DMS53 treated with DMSO at 0.1 percent for 48 hours (cell line): ENCODE results near the gene ASGR2.
"Not testable (repeated sequence)": the region's sequence is repeated elsewhere in the genome, so short reads cannot be mapped to it uniquely, and the experiment has no call there.

Experiments
- DNase-seq: peaks from one replicate; lab custom pipeline; 2025; ENCODE audit not compliant: unreplicated experiment; lab: John Stamatoyannopoulos, UW

ASGR2 gene

GRCh38 chr17:7114241-7114874, at the start of gene ASGR2:
Gene ASGR2 (minus strand): TSS chr17:7114822. CDS start chr17:7114240, 582 bp downstream.
- DNase-seq = no peak

- DNase-seq = not testable (repeated sequence)
Measured at GRCh38 chr17:7159571-7159970, 44.9 kb upstream of the ASGR2 start.

- DNase-seq = not testable (repeated sequence)
Measured at GRCh38 chr17:7158424-7158823, 43.8 kb upstream of the ASGR2 start.

GRCh38 chr17:7156342-7156940, 41.8 kb upstream of the ASGR2 start:
- no peak for DNase-seq

GRCh38 chr17:7147772-7148171, 33.1 kb upstream of the ASGR2 start:
- no peak for DNase-seq

- DNase-seq = no peak
Measured at GRCh38 chr17:7146115-7146514, 31.5 kb upstream of the ASGR2 start.

GRCh38 chr17:7144213-7144612, 29.6 kb upstream of the ASGR2 start:
- no peak for DNase-seq

- peak; percentile 50 for DNase-seq
Measured at GRCh38 chr17:7141824-7142223, 27.2 kb upstream of the ASGR2 start.

GRCh38 chr17:7139400-7139799, 24.8 kb upstream of the ASGR2 start:
- no peak for DNase-seq

GRCh38 chr17:7138800-7139381, 24.3 kb upstream of the ASGR2 start:
- DNase-seq = no peak

- DNase-seq = no peak
Measured at GRCh38 chr17:7137171-7137943, 22.7 kb upstream of the ASGR2 start.

- peak; percentile 67 for DNase-seq
Measured at GRCh38 chr17:7136266-7136877, 21.8 kb upstream of the ASGR2 start.

- DNase-seq = no peak
Measured at GRCh38 chr17:7133916-7134315, 19.3 kb upstream of the ASGR2 start.

GRCh38 chr17:7133424-7133823, 18.8 kb upstream of the ASGR2 start:
- DNase-seq = no peak

GRCh38 chr17:7132511-7133094, 18.0 kb upstream of the ASGR2 start:
- DNase-seq = no peak

GRCh38 chr17:7131423-7131791, 16.8 kb upstream of the ASGR2 start:
- DNase-seq = no peak

- DNase-seq = no peak
Measured at GRCh38 chr17:7130621-7131422, 16.2 kb upstream of the ASGR2 start.

- no peak for DNase-seq
Measured at GRCh38 chr17:7129311-7129710, 14.7 kb upstream of the ASGR2 start.

GRCh38 chr17:7128160-7128559, 13.5 kb upstream of the ASGR2 start:
- no peak for DNase-seq

- DNase-seq = not testable (repeated sequence)
Measured at GRCh38 chr17:7127501-7127900, 12.9 kb upstream of the ASGR2 start.
